Measurements from ENCODE around the gene ANGPTL7. TPM values are rescaled to one million over a fixed set of nuclear protein-coding genes. Genes with fewer than 3 reads are reported as not detected.
A peak's percentile ranks its signal among the peaks of the same experiment; 100 is the strongest.
"Not testable (repeated sequence)": the region's sequence is repeated elsewhere in the genome, so short reads cannot be mapped to it uniquely, and the experiment has no call there.

ANGPTL7 gene
- total and polyA plus RNA-seq, 2 experiments from 2014 or later: not detected

GRCh38 chr1:11158291-11158690 lies 30.9 kb upstream of the ANGPTL7 start:
- peak; percentile 48 for DNase-seq
- Histone ChIP-seq H3K9me3 (ENCODE audit: low read depth) (no peaks in the 10 kb centered on the region), H4K20me1 (ENCODE audit: insufficient read depth) (no peaks in the 10 kb centered on the region), H3K79me2 (ENCODE audit: insufficient read depth) (no peaks in the 10 kb centered on the region; the same call in 1 of the 2 replicates), H3K27me3 (replicated peaks; ENCODE audit: insufficient read depth) (no peaks in the 10 kb centered on the region), H3K9ac (peak overlapping the region; percentile 85), H3K4me3 (peak overlapping the region; percentile 58), H3K9me2 (ENCODE audit: insufficient read depth) (no peaks in the 10 kb centered on the region), H2AFZ (0 out of 2 replicates have a peak overlapping the region, but pooled peaks have one; percentile 10), H3K36me3 (ENCODE audit: low read depth) (0 out of 2 replicates have a peak, but pooled peaks cover 4% of the 10 kb centered on the region), H3K4me1 (ENCODE audit: insufficient read depth) (peaks cover 25% of the 10 kb centered on the region), H3K4me2 (ENCODE audit: unreplicated experiment) (peak overlapping the region; percentile 86), H3K27ac (peak overlapping the region; percentile 99), H3F3A (ENCODE audit: insufficient read depth) (peaks cover 22% of the 10 kb centered on the region)
- in situ Hi-C loops (cut with MboI): no loop called here
- TF ChIP-seq EZH2 (IDR thresholded peaks at IDR 0.05; ENCODE audit: insufficient read depth, poor library complexity, severe bottlenecking): no peak
- TF ChIP-seq EZH2phosphoT487 (IDR thresholded peaks at IDR 0.05; ENCODE audit: insufficient read depth, low read depth): no peak
- WGBS, 2 experiments (ENCODE audit: low coverage in 1 of 2, low lambda C conversion rate in 2 of 2, missing lambda C conversion rate in 2 of 2): 29 to 31% methylated on average over 3 of the region's 3 CpGs

- H3K9ac ChIP-seq: peak overlapping the region; percentile 85
Measured at GRCh38 chr1:11158720-11159321, 30.3 kb upstream of the ANGPTL7 start.

GRCh38 chr1:11162752-11163151 lies 26.4 kb upstream of the ANGPTL7 start:
- H3K36me3 ChIP-seq (ENCODE audit: low read depth); H4K20me1 ChIP-seq (ENCODE audit: insufficient read depth); H3K27me3 ChIP-seq (replicated peaks; ENCODE audit: insufficient read depth); H3K9me2 ChIP-seq (ENCODE audit: insufficient read depth); H3K79me2 ChIP-seq (ENCODE audit: insufficient read depth); H3K9me3 ChIP-seq (ENCODE audit: low read depth); H3K4me3 ChIP-seq; H3K4me2 ChIP-seq (ENCODE audit: unreplicated experiment); DNase-seq; H3K27ac ChIP-seq; H3K9ac ChIP-seq; in situ Hi-C loops (cut with MboI); H2AFZ ChIP-seq: not testable (repeated sequence)
- H3K4me1 ChIP-seq (ENCODE audit: insufficient read depth): peaks cover 17% of the 10 kb centered on the region
- WGBS, 2 experiments (ENCODE audit: low coverage in 1 of 2, low lambda C conversion rate in 2 of 2, missing lambda C conversion rate in 2 of 2): 95 to 98% methylated on average over 3 to 4 of the region's 4 CpGs
- H3F3A ChIP-seq (ENCODE audit: insufficient read depth): peaks cover 18% of the 10 kb centered on the region

More at GRCh38 chr1:11158720-11159321, 30.3 kb upstream of the ANGPTL7 start:
- H3K9me3 ChIP-seq (ENCODE audit: low read depth): no peaks in the 10 kb centered on the region
- peaks cover 25% of the 10 kb centered on the region for H3K4me1 ChIP-seq (ENCODE audit: insufficient read depth)
- H3K27me3 ChIP-seq (replicated peaks; ENCODE audit: insufficient read depth): no peaks in the 10 kb centered on the region
- TF ChIP-seq EZH2phosphoT487 (IDR thresholded peaks at IDR 0.05; ENCODE audit: insufficient read depth, low read depth) (no peak), EZH2 (IDR thresholded peaks at IDR 0.05; ENCODE audit: insufficient read depth, poor library complexity, severe bottlenecking) (no peak)
- peak overlapping the region; percentile 99 for H3K27ac ChIP-seq
- peak overlapping the region; percentile 58; the same call in 1 of the 2 replicates for H3K4me3 ChIP-seq
- DNase-seq: peak; percentile 95
- peaks cover 22% of the 10 kb centered on the region for H3F3A ChIP-seq (ENCODE audit: insufficient read depth)
- in situ Hi-C loops (cut with MboI): no loop called here
- no peaks in the 10 kb centered on the region for H3K36me3 ChIP-seq (ENCODE audit: low read depth)
- 43 to 47% methylated on average over 3 of the region's 3 CpGs for WGBS, 2 experiments (ENCODE audit: low coverage in 1 of 2, low lambda C conversion rate in 2 of 2, missing lambda C conversion rate in 2 of 2)
- H3K9me2 ChIP-seq (ENCODE audit: insufficient read depth): no peaks in the 10 kb centered on the region
- H3K79me2 ChIP-seq (ENCODE audit: insufficient read depth): no peaks in the 10 kb centered on the region; the same call in 1 of the 2 replicates
- no peaks in the 10 kb centered on the region for H4K20me1 ChIP-seq (ENCODE audit: insufficient read depth)
- H3K4me2 ChIP-seq (ENCODE audit: unreplicated experiment): peak overlapping the region; percentile 86
- H2AFZ ChIP-seq: no peak overlapping the region

- H2AFZ ChIP-seq; H4K20me1 ChIP-seq (ENCODE audit: insufficient read depth); H3K27me3 ChIP-seq (replicated peaks; ENCODE audit: insufficient read depth); H3K27ac ChIP-seq; H3K4me3 ChIP-seq; H3K4me1 ChIP-seq (ENCODE audit: insufficient read depth); H3K9me3 ChIP-seq (ENCODE audit: low read depth); DNase-seq; in situ Hi-C loops (cut with MboI); H3K9me2 ChIP-seq (ENCODE audit: insufficient read depth); H3F3A ChIP-seq (ENCODE audit: insufficient read depth); H3K9ac ChIP-seq; H3K79me2 ChIP-seq (ENCODE audit: insufficient read depth); H3K36me3 ChIP-seq (ENCODE audit: low read depth); H3K4me2 ChIP-seq (ENCODE audit: unreplicated experiment): not testable (repeated sequence)
- 97 to 100% methylated on average over 5 of the region's 5 CpGs for WGBS, 2 experiments (ENCODE audit: low coverage in 1 of 2, low lambda C conversion rate in 2 of 2, missing lambda C conversion rate in 2 of 2)
Measured at GRCh38 chr1:11166744-11167143, 22.4 kb upstream of the ANGPTL7 start.

- whole genome bisulfite sequencing, 2 experiments (ENCODE audit: low coverage in 1 of 2, low lambda C conversion rate in 2 of 2, missing lambda C conversion rate in 2 of 2): 97 to 100% methylated on average over 1 of the region's 1 CpG
- no peak overlapping the region for H2AFZ ChIP-seq
- H3K79me2 ChIP-seq (ENCODE audit: insufficient read depth): no peaks in the 10 kb centered on the region
- no peaks in the 10 kb centered on the region for H3K9me2 ChIP-seq (ENCODE audit: insufficient read depth)
- H3K9me3 ChIP-seq (ENCODE audit: low read depth): no peaks in the 10 kb centered on the region
- H3K4me2 ChIP-seq (ENCODE audit: unreplicated experiment): no peak overlapping the region
- no peaks in the 10 kb centered on the region for H3K27me3 ChIP-seq (replicated peaks; ENCODE audit: insufficient read depth)
- in situ Hi-C loops (cut with MboI): no loop called here
- no peak overlapping the region for H3K9ac ChIP-seq
- no peaks in the 10 kb centered on the region for H4K20me1 ChIP-seq (ENCODE audit: insufficient read depth)
- H3K36me3 ChIP-seq (ENCODE audit: low read depth): no peaks in the 10 kb centered on the region
- no peak for DNase-seq
- H3K4me1 ChIP-seq (ENCODE audit: insufficient read depth): peaks cover 8% of the 10 kb centered on the region
- no peak overlapping the region for H3K27ac ChIP-seq
- TF ChIP-seq EZH2 (IDR thresholded peaks at IDR 0.05; ENCODE audit: insufficient read depth, poor library complexity, severe bottlenecking): no peak
- no peak for TF ChIP-seq EZH2phosphoT487 (IDR thresholded peaks at IDR 0.05; ENCODE audit: insufficient read depth, low read depth)
- H3K4me3 ChIP-seq: no peak overlapping the region
- no peaks in the 10 kb centered on the region for H3F3A ChIP-seq (ENCODE audit: insufficient read depth)
Measured at GRCh38 chr1:11168731-11169130, 20.4 kb upstream of the ANGPTL7 start.
